GM21381 (cell line): Measurements from ENCODE around the gene RGN.
"Not testable (repeated sequence)": the region's sequence is repeated elsewhere in the genome, so short reads cannot be mapped to it uniquely, and the experiment has no call there.

ENCODE experiments used
- ATAC-seq: cut with Tn5 transposase; IDR thresholded peaks from one replicate; pipeline ENCODE4 v1.9.1; 2021; ENCODE audit warnings: mild to moderate bottlenecking, moderate library complexity; ENCODE audit not compliant: unreplicated experiment

Gene RGN

DNA sequence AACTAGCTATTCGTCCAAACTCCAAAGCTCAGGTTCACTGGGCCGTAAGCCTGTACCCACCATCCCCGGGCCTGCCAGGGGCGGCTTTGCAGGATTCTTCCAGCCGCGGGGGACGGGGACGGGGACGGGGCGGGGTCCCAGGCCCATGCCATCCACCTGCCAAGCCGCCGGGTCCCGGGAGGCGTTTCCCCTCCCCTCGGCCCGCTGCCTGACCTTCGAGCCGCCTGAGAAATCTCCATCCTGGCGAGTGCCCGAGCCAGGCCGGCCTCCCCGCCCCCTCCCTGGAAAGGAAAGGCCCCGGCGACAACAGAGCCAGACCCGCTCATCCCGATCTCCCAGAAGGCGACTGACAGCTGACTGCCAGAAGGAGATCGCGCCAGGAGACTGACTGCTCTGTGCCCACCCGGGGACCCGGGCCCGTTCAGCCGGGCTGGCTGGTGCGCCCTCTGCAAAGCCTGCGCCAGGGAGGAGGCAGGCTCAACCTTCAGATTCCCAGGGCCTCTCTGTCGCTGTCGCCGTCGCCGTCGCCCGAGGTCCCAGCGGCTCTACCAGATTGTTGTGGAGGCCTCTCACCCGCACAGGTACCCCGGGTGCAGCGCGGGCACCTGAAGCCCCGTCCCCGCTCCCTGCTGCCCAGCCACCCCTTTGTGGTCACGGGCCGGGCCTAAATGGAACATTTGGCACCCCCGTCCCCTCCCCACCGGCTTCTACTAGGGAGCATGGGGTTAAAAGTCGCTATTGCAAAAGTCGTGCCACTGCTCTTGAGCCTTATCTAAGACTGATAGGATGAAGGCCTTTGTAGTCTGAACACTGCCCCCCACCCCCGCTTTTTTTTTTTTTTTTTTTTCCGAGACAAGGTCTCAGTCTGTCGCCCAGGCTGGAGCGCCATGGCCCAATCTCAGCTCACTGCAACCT is at the start of gene RGN:
RGN (plus strand) TSS at position 315 of the 915 bp plus-strand sequence. CDS start 2,702 bp downstream, outside the sequence.
- no peak for ATAC-seq

GRCh38 chrX:47030339-47030738 is 47.9 kb upstream of the RGN start:
- no peak for ATAC-seq

- ATAC-seq: no peak
These were observed 30.3 kb upstream of the RGN start for GRCh38 chrX:47047989-47048388.

DNA sequence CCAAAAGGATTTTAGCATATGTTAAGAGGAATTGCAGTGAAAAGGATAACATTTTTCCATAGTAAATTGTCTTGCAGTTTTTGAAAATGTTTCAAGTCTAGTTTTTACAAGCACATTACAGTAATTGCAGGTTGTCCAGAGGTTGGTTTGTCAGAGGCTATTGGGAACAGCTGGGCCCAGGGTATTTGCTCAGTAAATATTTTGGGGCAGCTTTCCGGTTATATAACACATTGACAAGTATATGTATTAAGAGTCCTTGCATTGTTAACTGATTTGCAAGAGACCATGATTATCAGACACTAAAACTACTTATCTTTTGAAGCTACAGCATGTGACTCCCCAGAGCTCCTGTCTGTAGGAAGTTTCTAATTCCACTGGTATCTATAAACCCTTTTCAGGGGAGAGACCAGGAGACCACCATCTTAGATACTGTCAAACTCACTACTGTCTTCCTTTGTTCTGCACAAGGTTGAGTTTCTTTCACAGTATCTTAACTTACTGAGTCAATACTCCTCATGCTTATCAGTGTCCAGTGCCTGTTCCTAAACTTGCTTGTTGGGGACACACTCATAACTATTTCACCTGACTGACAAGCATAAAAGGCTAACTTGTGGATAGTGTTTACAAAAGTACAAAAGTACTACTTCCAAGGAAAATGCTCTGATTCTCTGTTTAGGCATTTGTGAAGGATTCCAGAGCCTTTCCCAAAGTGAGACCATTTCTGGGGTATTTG is 18.9 kb upstream of the RGN start:
- ATAC-seq: no peak

DNA sequence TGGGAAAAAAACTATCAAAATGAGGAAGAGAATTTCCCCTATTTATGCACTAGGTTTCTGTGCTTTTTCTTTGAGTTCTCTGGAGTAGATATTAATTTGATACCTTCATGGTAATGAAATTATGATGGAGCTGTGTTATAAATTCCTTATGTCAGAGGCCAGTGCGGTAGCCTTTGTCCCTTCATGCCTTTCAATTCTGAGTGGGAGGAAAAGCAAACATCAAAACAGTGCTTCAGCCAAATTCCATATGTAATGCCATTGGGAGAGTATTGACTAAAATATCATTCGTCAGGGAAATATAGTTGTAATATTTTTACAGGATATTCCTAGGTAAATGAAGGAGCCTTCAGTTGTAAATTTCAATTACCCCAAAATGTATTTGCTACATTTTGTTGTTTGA is 17.5 kb upstream of the RGN start:
- no peak for ATAC-seq

DNA sequence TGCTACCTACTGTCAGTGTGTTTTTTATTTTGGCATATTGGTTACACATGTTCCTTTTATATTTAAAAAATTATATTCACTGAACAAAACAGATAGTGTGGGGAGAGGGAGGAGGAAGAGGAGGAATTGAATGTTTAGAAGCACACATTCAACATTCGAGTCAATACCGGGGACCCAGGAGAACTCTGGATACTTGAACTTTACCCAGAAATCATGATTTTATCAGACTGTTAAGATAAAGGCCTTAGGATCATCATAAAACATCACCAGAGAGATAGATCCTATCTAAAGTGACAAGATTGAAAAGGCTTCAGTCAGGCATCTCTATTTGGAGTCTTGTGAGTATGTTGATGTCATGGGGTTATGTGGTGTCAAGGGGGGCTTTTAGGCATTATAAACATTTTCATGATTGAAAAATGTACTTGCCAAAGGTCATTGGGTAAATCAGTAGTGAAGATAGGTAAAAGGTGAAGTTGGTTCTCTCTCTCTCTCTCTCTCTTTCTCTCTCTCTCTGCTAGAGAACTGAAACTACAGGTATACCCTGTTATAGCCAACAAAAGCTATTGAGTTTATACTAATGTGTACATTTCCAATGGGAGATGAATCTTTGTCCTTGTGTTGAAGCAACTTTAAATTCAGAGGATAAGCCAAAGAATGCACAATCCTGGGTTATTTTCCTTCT is 16.9 kb upstream of the RGN start:
- no peak for ATAC-seq

GRCh38 chrX:47063179-47063578 is 15.1 kb upstream of the RGN start:
- ATAC-seq: no peak

GRCh38 chrX:47068214-47068613 is 10.0 kb upstream of the RGN start:
- no peak for ATAC-seq

GRCh38 chrX:47068720-47069119 is 9.5 kb upstream of the RGN start:
- no peak for ATAC-seq

DNA sequence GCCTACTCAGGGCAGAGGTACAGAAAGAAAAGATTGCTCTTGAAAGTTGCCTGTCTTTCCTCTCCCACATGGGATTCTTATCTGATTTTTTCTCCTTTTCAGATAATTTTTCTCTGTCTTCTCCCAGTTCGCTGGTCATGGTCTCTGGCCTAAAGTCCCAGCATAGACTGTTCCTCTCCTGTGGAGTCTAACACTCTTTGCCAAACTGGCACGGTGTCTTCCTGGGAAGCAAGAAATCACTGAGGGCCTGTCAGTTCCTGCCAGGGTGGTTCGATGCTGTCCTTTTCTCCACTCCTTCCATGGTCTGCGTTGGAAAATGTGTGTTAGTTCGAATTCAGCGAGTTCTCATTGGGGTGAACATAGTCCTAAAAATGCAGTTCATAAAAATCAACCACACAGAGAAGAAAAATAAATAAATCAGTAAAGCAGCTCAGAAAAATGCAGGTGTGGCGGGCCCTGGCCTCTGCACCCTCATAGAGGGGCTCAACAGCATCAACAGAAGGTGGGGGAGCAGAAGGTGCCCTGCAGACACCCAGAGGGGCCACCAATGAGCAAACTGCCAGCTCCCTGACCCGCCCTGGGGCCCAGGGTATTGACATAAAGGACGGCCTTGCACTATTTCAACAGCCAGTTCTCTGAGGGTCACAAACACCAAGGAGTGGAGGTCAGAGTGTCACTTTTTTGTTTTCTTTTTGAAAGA is 2.1 kb downstream of the RGN start:
- ATAC-seq: no peak

DNA sequence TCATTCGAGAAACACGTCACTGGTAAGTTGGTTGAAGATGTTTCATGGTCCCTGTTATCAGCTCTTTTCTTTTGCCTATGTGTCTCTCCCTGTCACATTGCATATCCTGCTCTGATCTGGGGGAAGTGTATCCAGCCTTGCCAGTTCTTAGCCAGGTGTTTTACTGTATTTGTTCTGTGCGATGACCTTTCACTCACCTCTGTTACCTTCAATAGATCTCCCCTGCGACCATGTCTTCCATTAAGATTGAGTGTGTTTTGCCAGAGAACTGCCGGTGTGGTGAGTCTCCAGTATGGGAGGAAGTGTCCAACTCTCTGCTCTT is 2.6 kb downstream of the RGN start:
- ATAC-seq: no peak

- ATAC-seq: no peak
These were observed 13.0 kb downstream of the RGN start for GRCh38 chrX:47091149-47091775.

GRCh38 chrX:47093248-47093647 is 15.0 kb downstream of the RGN start:
- ATAC-seq: no peak

DNA sequence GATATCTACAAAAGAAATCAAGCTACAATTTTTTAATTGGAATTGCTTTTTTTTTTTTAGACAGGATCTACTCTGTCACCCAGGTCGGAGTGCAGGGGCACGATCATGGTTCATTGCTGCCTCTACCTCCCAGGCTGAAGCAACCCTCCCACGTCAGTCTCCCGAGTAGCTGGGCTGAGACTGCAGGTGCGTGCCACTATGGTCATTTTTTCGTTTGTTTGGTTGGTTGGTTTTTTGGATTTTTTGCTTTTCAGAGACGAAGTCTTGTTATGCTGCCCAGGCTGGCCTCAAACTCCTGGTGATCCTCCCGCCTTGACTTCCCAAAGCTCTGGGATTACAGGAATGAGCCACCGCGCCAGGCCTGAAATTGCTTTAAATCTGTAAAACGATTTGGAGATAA is 15.6 kb downstream of the RGN start:
- ATAC-seq: no peak

DNA sequence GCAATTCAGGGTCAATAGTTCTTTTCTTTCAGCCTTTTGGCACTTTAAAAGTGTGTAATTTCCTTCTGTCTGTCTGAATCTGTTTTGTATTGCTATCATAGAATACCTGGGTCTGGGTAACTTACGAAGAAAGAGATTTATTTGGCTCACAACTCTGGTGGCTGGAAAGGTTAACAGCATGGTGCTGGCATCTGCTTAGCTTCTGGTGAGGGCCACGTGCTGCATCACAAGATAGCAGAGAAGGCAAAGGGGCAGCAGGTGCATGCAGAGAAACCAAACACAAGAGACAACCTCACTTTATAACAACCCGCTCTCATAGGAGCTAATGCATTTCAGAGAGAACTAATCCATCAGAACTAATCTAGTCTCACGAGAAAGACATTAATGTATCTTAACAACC is 18.8 kb downstream of the RGN start:
- ATAC-seq: no peak

- no peak for ATAC-seq
These were observed 20.3 kb downstream of the RGN start for GRCh38 chrX:47098338-47099094.

DNA sequence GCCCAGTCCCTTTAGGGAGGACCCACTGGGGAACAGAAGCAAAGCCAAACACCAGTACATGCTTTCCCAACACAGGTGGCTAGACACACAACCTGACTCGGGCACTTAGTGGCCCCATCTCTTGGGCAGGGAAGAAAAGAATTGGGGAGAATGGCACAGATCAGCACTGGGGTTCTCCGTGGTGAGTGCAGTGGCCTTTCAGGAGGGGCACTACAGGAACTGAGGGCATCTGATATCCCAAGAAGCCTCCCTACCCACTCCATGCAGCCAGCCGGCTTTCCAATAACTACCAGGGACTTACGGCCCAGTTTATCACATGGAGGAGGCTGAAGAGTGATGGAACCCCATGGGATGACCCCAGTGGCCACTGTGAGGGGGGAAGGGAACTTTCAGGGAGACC is 23.0 kb downstream of the RGN start:
- ATAC-seq: no peak

- not testable (repeated sequence) for ATAC-seq
These were observed 32.8 kb downstream of the RGN start for GRCh38 chrX:47110936-47111615.

DNA sequence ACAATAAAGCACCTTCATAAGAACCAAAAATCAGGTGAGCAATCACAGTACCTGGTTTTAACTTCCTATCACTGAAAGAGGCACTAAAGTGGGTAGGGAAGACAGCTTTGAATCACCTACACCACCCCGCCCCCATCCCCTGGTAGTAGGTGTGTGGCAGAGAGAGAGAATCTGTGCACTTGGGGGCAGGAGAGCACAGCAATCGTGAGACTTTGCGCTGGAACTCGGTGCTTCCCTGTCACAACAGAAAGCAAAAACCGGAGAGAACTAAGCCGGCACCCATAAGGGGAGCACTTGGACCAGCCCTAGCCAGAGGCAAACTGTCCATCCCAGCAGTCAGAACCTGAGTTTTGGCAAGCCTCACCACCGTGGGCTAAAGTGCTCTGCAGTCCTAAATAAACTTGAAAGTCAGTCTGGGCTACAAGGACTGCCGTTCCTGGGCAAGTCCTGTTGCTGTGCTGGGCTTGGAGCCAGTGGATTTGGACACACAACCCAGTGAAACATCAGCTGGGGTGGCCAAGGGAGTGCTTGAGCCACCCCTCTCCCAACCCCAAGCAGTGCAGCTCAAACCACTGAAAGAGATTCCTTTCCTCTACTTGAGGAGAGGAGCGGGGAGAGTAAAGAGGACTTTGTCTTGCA is 34.2 kb downstream of the RGN start:
- no peak for ATAC-seq
